ENCODE results near the gene XRCC5.

DNA sequence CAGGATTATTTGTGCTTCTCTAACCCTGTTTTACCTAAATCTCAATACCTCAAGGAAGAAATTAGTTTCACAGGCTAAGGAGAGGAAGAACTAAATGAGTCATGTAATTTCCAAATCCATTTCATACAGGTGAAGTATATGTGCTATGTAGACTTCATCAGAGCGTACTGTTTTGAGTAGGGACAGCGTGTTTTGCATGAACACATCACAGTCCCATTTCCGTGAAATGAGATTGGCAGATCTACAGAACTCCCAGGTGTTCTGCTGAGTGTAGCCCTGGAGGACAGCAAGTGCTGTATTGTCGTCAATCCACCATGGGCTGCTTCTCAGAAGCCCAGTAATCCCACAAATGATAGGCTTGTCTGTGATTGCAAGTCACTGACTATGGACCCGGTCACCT is 97.7 kb downstream of the XRCC5 start:
- TF ChIP-seq POLR2A (IDR thresholded peaks at IDR 0.05; ENCODE audit: low read depth, low read length) = no peak
- TF ChIP-seq JUND (IDR thresholded peaks at IDR 0.05; ENCODE audit: low read depth, low read length) = no peak
- TF ChIP-seq CEBPB (IDR thresholded peaks at IDR 0.05; ENCODE audit: borderline replicate concordance in 1 of 2, low read depth in 2 of 2, low read length in 2 of 2) = no peak
- peak; percentile 66 for TF ChIP-seq JUNB (IDR thresholded peaks at IDR 0.05)
- TF ChIP-seq, protein P1, sequence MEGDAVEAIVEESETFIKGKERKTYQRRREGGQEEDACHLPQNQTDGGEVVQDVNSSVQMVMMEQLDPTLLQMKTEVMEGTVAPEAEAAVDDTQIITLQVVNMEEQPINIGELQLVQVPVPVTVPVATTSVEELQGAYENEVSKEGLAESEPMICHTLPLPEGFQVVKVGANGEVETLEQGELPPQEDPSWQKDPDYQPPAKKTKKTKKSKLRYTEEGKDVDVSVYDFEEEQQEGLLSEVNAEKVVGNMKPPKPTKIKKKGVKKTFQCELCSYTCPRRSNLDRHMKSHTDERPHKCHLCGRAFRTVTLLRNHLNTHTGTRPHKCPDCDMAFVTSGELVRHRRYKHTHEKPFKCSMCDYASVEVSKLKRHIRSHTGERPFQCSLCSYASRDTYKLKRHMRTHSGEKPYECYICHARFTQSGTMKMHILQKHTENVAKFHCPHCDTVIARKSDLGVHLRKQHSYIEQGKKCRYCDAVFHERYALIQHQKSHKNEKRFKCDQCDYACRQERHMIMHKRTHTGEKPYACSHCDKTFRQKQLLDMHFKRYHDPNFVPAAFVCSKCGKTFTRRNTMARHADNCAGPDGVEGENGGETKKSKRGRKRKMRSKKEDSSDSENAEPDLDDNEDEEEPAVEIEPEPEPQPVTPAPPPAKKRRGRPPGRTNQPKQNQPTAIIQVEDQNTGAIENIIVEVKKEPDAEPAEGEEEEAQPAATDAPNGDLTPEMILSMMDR (IDR thresholded peaks at IDR 0.05 in 2 of 3, conservative IDR thresholded peaks at IDR 0.05 in 1 of 3; ENCODE audit: control insufficient read depth in 2 of 3, extremely low read depth in 1 of 3, insufficient read depth in 1 of 3, low read depth in 3 of 3, low read length in 3 of 3) = no peak
- TF ChIP-seq MYC (IDR thresholded peaks at IDR 0.05; ENCODE audit: insufficient read depth, insufficient read length, insufficient replicate concordance, low read length, severe bottlenecking) = no peak
- TF ChIP-seq SIN3A (IDR thresholded peaks at IDR 0.05; ENCODE audit: low read depth, low read length) = no peak
- no peak for TF ChIP-seq ZNF274 (IDR thresholded peaks at IDR 0.05; ENCODE audit: insufficient read depth, insufficient read length)
- no peak for TF ChIP-seq POLR2AphosphoS5 (IDR thresholded peaks at IDR 0.05; ENCODE audit: low read length)
- no peak for TF ChIP-seq CHD4 (IDR thresholded peaks at IDR 0.05)
- TF ChIP-seq RAD21 (IDR thresholded peaks at IDR 0.05; ENCODE audit: insufficient read depth, low read depth, low read length) = no peak

Data from GM12878 (cell line).